Trophoblast cell (in vitro differentiated cells and primary cell): ENCODE measurements around the gene CFAP46.

Source experiments
- DNase-seq, 2 donors: peaks; one replicate each; pipeline ENCODE4 v3.0.0-alpha.2; 2016
- H2AFZ ChIP-seq: 2 replicates; pipeline ENCODE4 v1.6.1; 2013; ENCODE audit warnings: low read length, moderate library complexity, mild to moderate bottlenecking; ENCODE audit not compliant: insufficient read depth, poor library complexity
- H2AK5ac ChIP-seq: 2 replicates; pipeline ENCODE4 v1.6.1; 2013; ENCODE audit warnings: mild to moderate bottlenecking, low read length
- H2BK120ac ChIP-seq: 2 replicates; pipeline ENCODE4 v1.6.1; 2013; ENCODE audit warnings: low read length, mild to moderate bottlenecking, moderate library complexity; ENCODE audit not compliant: insufficient read depth, poor library complexity
- H2BK12ac ChIP-seq: 2 replicates; pipeline ENCODE4 v1.6.1; 2013; ENCODE audit warnings: mild to moderate bottlenecking, low read length, moderate library complexity
- H2BK5ac ChIP-seq: 2 replicates; pipeline ENCODE4 v1.6.1; 2013; ENCODE audit warnings: low read length, low read depth, moderate library complexity, mild to moderate bottlenecking; ENCODE audit not compliant: poor library complexity
- H3K14ac ChIP-seq: 2 replicates; pipeline ENCODE4 v1.6.1; 2013; ENCODE audit warnings: mild to moderate bottlenecking, low read length
- H3K18ac ChIP-seq: 2 replicates; pipeline ENCODE4 v1.6.1; 2013; ENCODE audit warnings: mild to moderate bottlenecking, low read length
- H3K23ac ChIP-seq: 2 replicates; pipeline ENCODE4 v1.6.1; 2013; ENCODE audit warnings: low read length
- H3K27ac ChIP-seq: 2 replicates; pipeline ENCODE4 v1.5.1; 2013; ENCODE audit warnings: low read depth, mild to moderate bottlenecking, inconsistent platforms, low read length, moderate library complexity
- H3K27me3 ChIP-seq: 2 replicates; pipeline ENCODE4 v1.6.1; 2013; ENCODE audit warnings: inconsistent platforms, mild to moderate bottlenecking, low read length, moderate library complexity; ENCODE audit not compliant: insufficient read depth
- H3K36me3 ChIP-seq, 2 experiments: 1 replicate in 1 of 2; 2 replicates in 1 of 2; pipeline ENCODE4 v1.6.1; 2013; ENCODE audit warnings: low read length in 2 of 2, mild to moderate bottlenecking in 2 of 2, moderate library complexity in 1 of 2; ENCODE audit not compliant: insufficient read depth in 2 of 2, control insufficient read depth in 1 of 2
- H3K4ac ChIP-seq: 2 replicates; pipeline ENCODE4 v1.6.1; 2013; ENCODE audit warnings: low read depth, mild to moderate bottlenecking, low read length, moderate library complexity
- H3K4me1 ChIP-seq, 2 experiments: 1 replicate in 1 of 2; 2 replicates in 1 of 2; pipeline ENCODE4 v1.6.1; 2013; ENCODE audit warnings: low read length in 2 of 2, mild to moderate bottlenecking in 2 of 2, moderate library complexity in 1 of 2; ENCODE audit not compliant: insufficient read depth in 2 of 2, control insufficient read depth in 1 of 2
- H3K4me2 ChIP-seq: 2 replicates; pipeline ENCODE4 v1.6.1; 2013; ENCODE audit warnings: inconsistent platforms, mild to moderate bottlenecking, low read length, moderate library complexity
- H3K4me3 ChIP-seq: 2 replicates; pipeline ENCODE4 v1.5.1; 2013; ENCODE audit warnings: mild to moderate bottlenecking, low read depth, low read length, inconsistent platforms
- H3K79me1 ChIP-seq: one replicate; pipeline ENCODE4 v1.6.1; 2013; ENCODE audit warnings: low read length
- H3K79me2 ChIP-seq: 2 replicates; pipeline ENCODE4 v1.6.1; 2013; ENCODE audit warnings: low read length, mild to moderate bottlenecking; ENCODE audit not compliant: control insufficient read depth, insufficient read depth, poor library complexity
- H3K9ac ChIP-seq: 2 replicates; pipeline ENCODE4 v1.6.1; 2013; ENCODE audit warnings: mild to moderate bottlenecking, low read length
- H3K9me3 ChIP-seq: 2 replicates; pipeline ENCODE4 v1.6.1; 2013; ENCODE audit warnings: low read depth, mild to moderate bottlenecking, control low read depth, inconsistent platforms, low read length; ENCODE audit not compliant: insufficient read depth
- H4K12ac ChIP-seq: 2 replicates; pipeline ENCODE4 v1.6.1; 2013; ENCODE audit warnings: low read depth, mild to moderate bottlenecking, low read length, moderate library complexity
- H4K8ac ChIP-seq: 2 replicates; pipeline ENCODE4 v1.6.1; 2013; ENCODE audit warnings: low read depth, mild to moderate bottlenecking, low read length, moderate library complexity
- H4K91ac ChIP-seq: one replicate; pipeline ENCODE4 v1.6.1; 2013; ENCODE audit warnings: low read depth, mild to moderate bottlenecking, low read length, moderate library complexity
- WGBS: extraction: QIAGEN DNeasy Blood & Tissue Kit; methylation state at CpG from one replicate; pipeline ENCODE4 v1.1.7; 2013; ENCODE audit warnings: missing lambda C conversion rate; ENCODE audit not compliant: insufficient read length, insufficient coverage; ENCODE audit errors: extremely low coverage; 5-methylcytosine and 5-hydroxymethylcytosine counted together

Gene CFAP46

GRCh38 chr10:132810141-132810806 lies 132.1 kb downstream of the CFAP46 start:
- no peak overlapping the region for H3K14ac ChIP-seq
- no peak overlapping the region for H3K23ac ChIP-seq
- no peak overlapping the region for H3K9ac ChIP-seq
- WGBS = no CpG with 5 or more reads among the region's 39 CpGs
- H4K91ac ChIP-seq = no peak overlapping the region
- no peak overlapping the region for H2AFZ ChIP-seq
- H2BK12ac ChIP-seq = no peak overlapping the region
- no peak overlapping the region for H3K4me2 ChIP-seq
- DNase-seq = no peak
- no peak overlapping the region for H3K18ac ChIP-seq
- no peak overlapping the region for H3K4ac ChIP-seq
- H2BK5ac ChIP-seq = no peak overlapping the region
- H3K79me1 ChIP-seq = no peaks in the 10 kb centered on the region
- H4K8ac ChIP-seq = no peak overlapping the region
- H3K4me1 ChIP-seq = no peaks in the 10 kb centered on the region
- peaks cover 8% of the 10 kb centered on the region for H3K9me3 ChIP-seq
- no peak overlapping the region for H3K27ac ChIP-seq
- H3K27me3 ChIP-seq = peaks cover 2% of the 10 kb centered on the region
- no peak overlapping the region for H2BK120ac ChIP-seq
- no peak overlapping the region for H4K12ac ChIP-seq
- no peaks in the 10 kb centered on the region for H3K36me3 ChIP-seq
- H2AK5ac ChIP-seq = no peak overlapping the region
- H3K79me2 ChIP-seq = no peaks in the 10 kb centered on the region
- H3K4me3 ChIP-seq = no peak overlapping the region

- no peak overlapping the region for H2BK120ac ChIP-seq
- no peak for DNase-seq
- H2BK5ac ChIP-seq = no peak overlapping the region
- H3K9ac ChIP-seq = no peak overlapping the region
- H3K4me3 ChIP-seq = no peak overlapping the region
- H3K4me1 ChIP-seq = no peaks in the 10 kb centered on the region
- H3K23ac ChIP-seq = no peak overlapping the region
- H3K4me2 ChIP-seq = no peak overlapping the region
- H3K18ac ChIP-seq = no peak overlapping the region
- no peaks in the 10 kb centered on the region for H3K79me2 ChIP-seq
- H3K27ac ChIP-seq = no peak overlapping the region
- H3K79me1 ChIP-seq = no peaks in the 10 kb centered on the region
- H3K27me3 ChIP-seq = no peaks in the 10 kb centered on the region
- no peak overlapping the region for H2AFZ ChIP-seq
- H2AK5ac ChIP-seq = no peak overlapping the region
- no peak overlapping the region for H3K14ac ChIP-seq
- H3K9me3 ChIP-seq = peaks cover 8% of the 10 kb centered on the region
- H3K36me3 ChIP-seq = no peaks in the 10 kb centered on the region
- no peak overlapping the region for H4K91ac ChIP-seq
- WGBS = no CpG with 5 or more reads among the region's 38 CpGs
- H4K12ac ChIP-seq = no peak overlapping the region
- no peak overlapping the region for H4K8ac ChIP-seq
- no peak overlapping the region for H2BK12ac ChIP-seq
- H3K4ac ChIP-seq = no peak overlapping the region
These were observed 132.9 kb downstream of the CFAP46 start for GRCh38 chr10:132809232-132810140.

GRCh38 chr10:132808383-132809231 lies 133.8 kb downstream of the CFAP46 start:
- WGBS = no CpG with 5 or more reads among the region's 42 CpGs
- H3K36me3 ChIP-seq = no peaks in the 10 kb centered on the region
- no peaks in the 10 kb centered on the region for H3K4me1 ChIP-seq
- no peak overlapping the region for H2AK5ac ChIP-seq
- no peak overlapping the region for H2BK5ac ChIP-seq
- no peak overlapping the region for H3K27ac ChIP-seq
- H4K91ac ChIP-seq = no peak overlapping the region
- H3K18ac ChIP-seq = no peak overlapping the region
- H3K79me1 ChIP-seq = no peaks in the 10 kb centered on the region
- no peak overlapping the region for H3K14ac ChIP-seq
- no peak overlapping the region for H3K23ac ChIP-seq
- peaks cover 8% of the 10 kb centered on the region for H3K9me3 ChIP-seq
- no peaks in the 10 kb centered on the region for H3K79me2 ChIP-seq
- no peak overlapping the region for H3K4ac ChIP-seq
- no peak overlapping the region for H4K8ac ChIP-seq
- no peaks in the 10 kb centered on the region for H3K27me3 ChIP-seq
- H2BK120ac ChIP-seq = no peak overlapping the region
- H3K4me3 ChIP-seq = no peak overlapping the region
- no peak overlapping the region for H4K12ac ChIP-seq
- no peak overlapping the region for H2AFZ ChIP-seq
- H3K4me2 ChIP-seq = no peak overlapping the region
- H2BK12ac ChIP-seq = no peak overlapping the region
- no peak for DNase-seq
- H3K9ac ChIP-seq = no peak overlapping the region

- Histone ChIP-seq H3K27ac (no peak overlapping the region), H3K23ac (no peak overlapping the region), H2BK5ac (no peak overlapping the region), H3K79me1 (no peaks in the 10 kb centered on the region), H3K4ac (no peak overlapping the region), H3K18ac (no peak overlapping the region), H3K4me2 (no peak overlapping the region), H2AK5ac (no peak overlapping the region), H2BK12ac (no peak overlapping the region), H2BK120ac (no peak overlapping the region), H2AFZ (no peak overlapping the region), H3K79me2 (no peaks in the 10 kb centered on the region), H3K14ac (no peak overlapping the region), H4K8ac (no peak overlapping the region), H3K27me3 (no peaks in the 10 kb centered on the region), H3K9me3 (peaks cover 8% of the 10 kb centered on the region), H3K4me3 (no peak overlapping the region), H4K12ac (no peak overlapping the region), H3K9ac (no peak overlapping the region), H3K36me3 (no peaks in the 10 kb centered on the region), H3K4me1 (no peaks in the 10 kb centered on the region), H4K91ac (no peak overlapping the region)
- DNase-seq = no peak
- no CpG with 5 or more reads among the region's 27 CpGs for WGBS
These were observed 134.7 kb downstream of the CFAP46 start for GRCh38 chr10:132807621-132808049.
